ENCODE data around the gene GNA14.
"Not testable (repeated sequence)": the region's sequence is repeated elsewhere in the genome, so short reads cannot be mapped to it uniquely, and the experiment has no call there.

The GNA14 gene

GRCh38 chr9:77440057-77440456 lies 208.1 kb downstream of the GNA14 start:
- no peak for DNase-seq

- no peak for DNase-seq
These were observed 209.5 kb downstream of the GNA14 start for GRCh38 chr9:77438653-77439052.

GRCh38 chr9:77435688-77436087 lies 212.4 kb downstream of the GNA14 start:
- DNase-seq, result no peak

- no peak for DNase-seq
These were observed 212.8 kb downstream of the GNA14 start for GRCh38 chr9:77435277-77435676.

- peak; percentile 33 for DNase-seq
These were observed 214.3 kb downstream of the GNA14 start for GRCh38 chr9:77433675-77434445.

- DNase-seq, result no peak
These were observed 216.1 kb downstream of the GNA14 start for GRCh38 chr9:77432053-77432452.

GRCh38 chr9:77429928-77430327 lies 218.2 kb downstream of the GNA14 start:
- DNase-seq, result no peak

- DNase-seq, result no peak
These were observed 220.7 kb downstream of the GNA14 start for GRCh38 chr9:77427256-77427927.

GRCh38 chr9:77426712-77427111 lies 221.4 kb downstream of the GNA14 start:
- no peak for DNase-seq

- no peak for DNase-seq
These were observed 223.1 kb downstream of the GNA14 start for GRCh38 chr9:77424993-77425392.

- no peak for DNase-seq
These were observed 224.3 kb downstream of the GNA14 start for GRCh38 chr9:77423841-77424240.

GRCh38 chr9:77422969-77423368 lies 225.2 kb downstream of the GNA14 start:
- DNase-seq, result no peak

GRCh38 chr9:77421506-77422265 lies 226.4 kb downstream of the GNA14 start:
- DNase-seq, result no peak

GRCh38 chr9:77420641-77421040 lies 227.5 kb downstream of the GNA14 start:
- no peak for DNase-seq

GRCh38 chr9:77418226-77418625 lies 229.9 kb downstream of the GNA14 start:
- DNase-seq, result no peak

- no peak for DNase-seq
These were observed 230.6 kb downstream of the GNA14 start for GRCh38 chr9:77417566-77417965.

- not testable (repeated sequence) for DNase-seq
These were observed 239.6 kb downstream of the GNA14 start for GRCh38 chr9:77408521-77408920.

- DNase-seq, result no peak
These were observed 244.9 kb downstream of the GNA14 start for GRCh38 chr9:77403239-77403638.

- DNase-seq, result no peak
These were observed 245.8 kb downstream of the GNA14 start for GRCh38 chr9:77402286-77402685.

- no peak for DNase-seq
These were observed 248.2 kb downstream of the GNA14 start for GRCh38 chr9:77399964-77400363.

- not testable (repeated sequence) for DNase-seq
These were observed 249.5 kb downstream of the GNA14 start for GRCh38 chr9:77398581-77398980.

GRCh38 chr9:77392328-77392727 lies 255.8 kb downstream of the GNA14 start:
- no peak for DNase-seq

GRCh38 chr9:77391834-77392233 lies 256.3 kb downstream of the GNA14 start:
- no peak for DNase-seq

- no peak for DNase-seq
These were observed 261.9 kb downstream of the GNA14 start for GRCh38 chr9:77386187-77386586.
